Smooth muscle cell (in vitro differentiated cells): ENCODE results near the gene LRRC7. TPM values are rescaled to one million over a fixed set of nuclear protein-coding genes. Genes with fewer than 3 reads are reported as not detected.

ENCODE experiments used
- DNase-seq: peaks from one replicate; lab custom pipeline; 2025; ENCODE audit not compliant: unreplicated experiment; lab: John Stamatoyannopoulos, UW
- H2AFZ ChIP-seq: fragments of 200-600 bp; sonication (generic); 2 replicates; pipeline ENCODE4 v1.6.0; 2016; ENCODE audit warnings: antibody characterized with exemption, low read depth, mild to moderate bottlenecking
- H3F3A ChIP-seq: fragments of 200-600 bp; sonication (generic); 2 replicates; pipeline ENCODE4 v1.6.0; 2017; ENCODE audit warnings: antibody characterized with exemption, low read depth
- H3K27ac ChIP-seq: fragments of 200-600 bp; sonication (generic); 2 replicates; pipeline ENCODE4 v1.5.1; 2016; ENCODE audit warnings: low read depth, mild to moderate bottlenecking
- H3K27me3 ChIP-seq: fragments of 200-600 bp; sonication (generic); 2 replicates; pipeline ENCODE4 v1.6.1; 2016; ENCODE audit warnings: low read depth, mild to moderate bottlenecking
- H3K36me3 ChIP-seq: fragments of 200-600 bp; sonication (generic); 2 replicates; pipeline ENCODE4 v1.5.1; 2016; ENCODE audit warnings: low read depth
- H3K4me1 ChIP-seq: fragments of 200-600 bp; sonication (generic); 2 replicates; pipeline ENCODE4 v1.5.1; 2016; ENCODE audit warnings: low read depth
- H3K4me2 ChIP-seq: fragments of 200-600 bp; sonication (generic); 2 replicates; pipeline ENCODE4 v1.6.0; 2016; ENCODE audit warnings: mild to moderate bottlenecking
- H3K4me3 ChIP-seq: fragments of 200-600 bp; sonication (generic); 2 replicates; pipeline ENCODE4 v1.5.1; 2016; ENCODE audit warnings: mild to moderate bottlenecking
- H3K79me2 ChIP-seq: fragments of 200-600 bp; sonication (generic); 2 replicates; pipeline ENCODE4 v1.6.0; 2016; ENCODE audit warnings: low read depth, mild to moderate bottlenecking
- H3K9ac ChIP-seq: fragments of 200-600 bp; sonication (generic); 2 replicates; pipeline ENCODE4 v1.6.0; 2016; ENCODE audit warnings: low read depth
- H3K9me3 ChIP-seq: fragments of 200-600 bp; sonication (generic); replicated peaks from 2 replicates; pipeline ENCODE4 v1.5.1; 2016; ENCODE audit warnings: low read depth
- H4K20me1 ChIP-seq: fragments of 200-600 bp; sonication (generic); 2 replicates; pipeline ENCODE4 v1.6.0; 2016; ENCODE audit warnings: low read depth
- CTCF ChIP-seq: fragments of 200-600 bp; sonication (generic); IDR thresholded peaks from 2 replicates; pipeline ENCODE4 v1.5.1; 2017; ENCODE audit warnings: borderline replicate concordance, mild to moderate bottlenecking, antibody characterized with exemption; ENCODE audit not compliant: insufficient read depth, poor library complexity, severe bottlenecking
- WGBS: methylation state at CpG from one replicate; pipeline ENCODE4 v1.1.7; 2016; ENCODE audit warnings: low lambda C conversion rate; 5-methylcytosine and 5-hydroxymethylcytosine counted together
- polyA plus RNA-seq: library from polyadenylated mRNA; unstranded; fragments of >200 nt; fragmentation: Nextera tagmentation; extraction: Ambion mirVana; gene quantifications from 2 replicates; pipeline ENCODE4 v1.2.1, GENCODE V29; 2016
- total RNA-seq: library from RNA; depleted of rRNA; stranded (reverse); fragments of >200 nt; gene quantifications from 2 replicates; pipeline ENCODE4 v1.2.3, GENCODE V29; 2014

Gene LRRC7
- total and polyA plus RNA-seq, 2 experiments from 2014 or later: 0.04 to 0.06 TPM

GRCh38 chr1:70143048-70143659 lies 575.4 kb downstream of the LRRC7 start:
- no peaks in the 10 kb centered on the region for H3K9me3 ChIP-seq
- no peaks in the 10 kb centered on the region for H4K20me1 ChIP-seq
- no peak overlapping the region for H3K4me3 ChIP-seq
- 72% methylated on average over 4 of the region's 4 CpGs for WGBS
- no peak for DNase-seq
- H3F3A ChIP-seq: no peaks in the 10 kb centered on the region
- H3K4me2 ChIP-seq: no peak overlapping the region
- peaks cover 11% of the 10 kb centered on the region for H3K36me3 ChIP-seq
- no peak overlapping the region for H3K27ac ChIP-seq
- no peaks in the 10 kb centered on the region for H3K79me2 ChIP-seq
- TF ChIP-seq CTCF: peak; percentile 32
- H3K27me3 ChIP-seq: no peaks in the 10 kb centered on the region
- no peak overlapping the region for H3K9ac ChIP-seq
- no peak overlapping the region for H2AFZ ChIP-seq
- H3K4me1 ChIP-seq: peaks cover 9% of the 10 kb centered on the region

- TF ChIP-seq CTCF: no peak
- no peak overlapping the region for H3K27ac ChIP-seq
- no peak overlapping the region for H3K4me3 ChIP-seq
- no peak overlapping the region for H2AFZ ChIP-seq
- no peak overlapping the region for H3K9ac ChIP-seq
- H3K27me3 ChIP-seq: no peaks in the 10 kb centered on the region
- H3K79me2 ChIP-seq: no peaks in the 10 kb centered on the region
- H3K9me3 ChIP-seq: no peaks in the 10 kb centered on the region
- H3F3A ChIP-seq: no peaks in the 10 kb centered on the region
- H3K36me3 ChIP-seq: peaks cover 15% of the 10 kb centered on the region
- DNase-seq: no peak
- no peaks in the 10 kb centered on the region for H4K20me1 ChIP-seq
- H3K4me2 ChIP-seq: no peak overlapping the region
- H3K4me1 ChIP-seq: no peaks in the 10 kb centered on the region
Measured at GRCh38 chr1:70146488-70146887, 578.8 kb downstream of the LRRC7 start.

- WGBS: 97% methylated on average over 1 of the region's 1 CpG
- Histone ChIP-seq H3K27ac (no peak overlapping the region), H3K79me2 (no peaks in the 10 kb centered on the region), H3K4me2 (no peak overlapping the region), H3K36me3 (peaks cover 8% of the 10 kb centered on the region), H3K4me1 (no peaks in the 10 kb centered on the region), H3K27me3 (no peaks in the 10 kb centered on the region), H3K9me3 (no peaks in the 10 kb centered on the region), H3F3A (no peaks in the 10 kb centered on the region), H2AFZ (no peak overlapping the region), H4K20me1 (no peaks in the 10 kb centered on the region), H3K9ac (no peak overlapping the region), H3K4me3 (no peak overlapping the region)
- TF ChIP-seq CTCF: no peak
- DNase-seq: no peak
Measured at GRCh38 chr1:70150444-70150843, 582.7 kb downstream of the LRRC7 start.

GRCh38 chr1:70153739-70154138 lies 586.0 kb downstream of the LRRC7 start:
- Histone ChIP-seq H3K9me3 (no peaks in the 10 kb centered on the region), H3K4me2 (no peak overlapping the region), H3K4me3 (no peak overlapping the region), H3K9ac (no peak overlapping the region), H3K27me3 (no peaks in the 10 kb centered on the region), H3K27ac (no peak overlapping the region), H3F3A (no peaks in the 10 kb centered on the region), H3K36me3 (no peaks in the 10 kb centered on the region), H3K79me2 (no peaks in the 10 kb centered on the region), H2AFZ (no peak overlapping the region), H3K4me1 (no peaks in the 10 kb centered on the region), H4K20me1 (no peaks in the 10 kb centered on the region)
- TF ChIP-seq CTCF: no peak
- DNase-seq: no peak
- 93% methylated on average over 3 of the region's 3 CpGs for WGBS
